ENCODE data around the gene OR4D5. TPM values are rescaled to one million over a fixed set of nuclear protein-coding genes. Genes with fewer than 3 reads are reported as not detected.

Gene OR4D5
- total RNA-seq, 2 donors from 2014 or later: not detected

DNA sequence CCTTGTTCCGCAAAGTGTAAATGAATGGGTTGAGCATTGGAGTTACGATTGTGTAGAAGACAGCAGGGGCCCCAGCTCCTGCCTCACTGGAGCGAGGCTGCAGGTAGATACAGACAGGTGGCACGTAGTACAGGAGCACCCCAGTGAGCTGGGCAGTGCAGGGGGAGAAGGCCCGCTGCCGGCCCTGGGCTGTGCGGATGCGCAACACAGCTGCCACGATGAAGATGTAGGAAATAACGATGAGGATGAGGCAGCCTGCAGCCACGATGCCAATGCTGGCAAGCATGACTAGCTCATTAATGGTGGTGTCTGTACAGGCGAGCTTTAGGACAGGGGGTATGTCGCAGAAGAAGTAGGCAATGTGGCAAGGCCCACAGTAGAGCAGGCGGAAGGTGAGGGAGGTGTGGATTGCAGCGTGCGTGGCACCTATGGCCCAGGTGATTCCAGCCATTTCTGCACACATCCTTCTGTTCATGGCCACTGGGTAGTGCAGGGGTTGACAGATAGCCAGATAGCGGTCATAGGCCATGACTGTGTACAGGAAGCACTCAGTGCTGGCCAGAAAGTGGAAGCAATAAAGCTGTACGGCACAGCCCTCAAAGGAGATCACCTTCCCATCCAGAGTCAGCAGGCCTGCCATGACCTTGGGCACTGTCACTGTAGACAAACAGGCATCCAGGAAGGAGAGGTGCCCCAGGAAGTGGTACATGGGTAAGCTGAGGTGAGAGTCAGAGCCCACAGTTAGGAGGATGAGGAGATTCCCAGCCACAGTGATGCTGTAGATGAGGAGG lies 37.5 kb downstream of the OR4D5 start:
- Mint-ChIP-seq H3K4me3 (no peak overlapping the region), H3K4me1 (no peaks in the 10 kb centered on the region), H3K36me3 (ENCODE audit: low read depth) (no peaks in the 10 kb centered on the region), H3K27me3 (no peaks in the 10 kb centered on the region), H3K27ac (no peak overlapping the region)
- DNase-seq (no peak), ATAC-seq (no peak)
- no peaks in the 10 kb centered on the region for H3K9me3 ChIP-seq (ENCODE audit: control insufficient read depth, low read length, poor library complexity, severe bottlenecking)

DNA sequence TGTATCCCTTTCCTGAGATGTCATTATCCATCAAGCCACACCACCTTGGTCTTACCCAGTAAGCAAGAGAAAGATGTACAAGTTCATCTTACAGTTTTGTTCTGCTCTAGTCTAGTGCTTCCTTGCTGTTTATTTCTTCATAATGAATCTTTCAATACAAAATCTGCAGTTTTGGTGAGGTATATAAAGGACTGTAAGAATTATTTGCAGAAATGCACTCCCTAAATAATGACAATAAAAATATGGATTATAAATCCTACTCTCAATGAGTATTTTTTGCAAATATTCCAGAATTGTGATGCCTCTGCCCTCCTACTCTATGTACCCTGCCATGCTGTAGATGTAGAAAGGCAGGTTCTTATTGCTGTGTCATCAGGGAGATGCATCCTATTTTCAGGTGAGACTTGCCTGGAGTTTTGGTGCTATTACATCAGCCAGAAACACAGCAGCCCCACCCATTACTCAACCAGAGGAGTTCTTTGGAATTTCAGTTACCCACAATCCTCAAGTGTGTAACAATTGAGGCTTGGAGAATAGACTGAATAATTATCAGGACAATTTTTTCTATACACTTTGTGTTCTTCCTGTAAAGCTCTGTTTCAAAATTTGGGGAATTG lies 38.4 kb downstream of the OR4D5 start, which contains the start of gene OR10S1:
Gene OR10S1 (minus strand): TSS at position 51 of the 617 bp plus-strand sequence. CDS start 117 bp downstream, outside the sequence.
- Mint-ChIP-seq H3K36me3 (ENCODE audit: low read depth) (no peaks in the 10 kb centered on the region), H3K4me3 (no peak within 1 kb of the TSS), H3K27ac (no peak within 1 kb of the TSS), H3K27me3 (no peaks in the 10 kb centered on the region), H3K4me1 (no peaks in the 10 kb centered on the region)
- H3K9me3 ChIP-seq (ENCODE audit: control insufficient read depth, low read length, poor library complexity, severe bottlenecking): no peaks in the 10 kb centered on the region
- DNase-seq: no peak
- ATAC-seq: no peak

DNA sequence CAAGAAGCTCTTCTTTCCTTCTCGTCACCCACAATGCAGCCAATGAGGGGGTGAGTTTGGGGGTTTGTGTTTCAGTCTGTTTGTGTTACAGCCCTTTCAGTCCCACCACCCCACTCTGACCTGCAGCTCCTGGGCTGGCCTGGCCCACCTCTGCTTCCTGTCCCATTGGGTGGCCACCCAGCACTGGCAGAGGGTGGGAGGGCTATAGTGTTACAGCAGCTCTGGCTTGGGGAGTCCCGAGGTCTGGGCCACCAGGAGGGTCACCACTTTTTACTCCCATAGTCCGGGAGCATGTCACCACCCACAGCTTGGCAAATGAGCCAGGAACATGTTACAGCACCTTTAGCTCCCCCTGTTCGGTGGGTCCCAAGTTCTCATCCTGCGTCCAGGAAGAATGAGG lies 39.9 kb downstream of the OR4D5 start:
- H3K36me3 Mint-ChIP-seq (ENCODE audit: low read depth): no peaks in the 10 kb centered on the region
- no peaks in the 10 kb centered on the region for H3K4me1 Mint-ChIP-seq
- no peaks in the 10 kb centered on the region for H3K27me3 Mint-ChIP-seq
- ATAC-seq (no peak), DNase-seq (no peak)
- no peak overlapping the region for H3K4me3 Mint-ChIP-seq
- H3K9me3 ChIP-seq (ENCODE audit: control insufficient read depth, low read length, poor library complexity, severe bottlenecking): no peaks in the 10 kb centered on the region
- H3K27ac Mint-ChIP-seq: no peak overlapping the region

Other genes with a start within 250 kb of the OR4D5 start
- 10 to 100 TPM; 11.4 to 11.5 TPM for gene ZNF202, start 198.0 kb upstream of the OR4D5 start, total RNA-seq
- gene OR6X1, start 185.1 kb upstream of the OR4D5 start, total RNA-seq: not detected
- not detected for gene OR6M1, start 133.3 kb upstream of the OR4D5 start, total RNA-seq
- gene TMEM225, start 53.9 kb upstream of the OR4D5 start, total RNA-seq: not detected
- not detected for gene OR8D4, start 37.5 kb upstream of the OR4D5 start, total RNA-seq
- gene OR6T1, start 4.2 kb downstream of the OR4D5 start, total RNA-seq: not detected
- not detected for gene OR10S1, start 38.2 kb downstream of the OR4D5 start, total RNA-seq
- not detected for gene OR10G6, start 55.5 kb downstream of the OR4D5 start, total RNA-seq
- gene OR10G4, start 73.4 kb downstream of the OR4D5 start, total RNA-seq: not detected
- gene OR10G9, start 83.4 kb downstream of the OR4D5 start, total RNA-seq: not detected
- gene OR10G8, start 87.2 kb downstream of the OR4D5 start, total RNA-seq: not detected
- gene OR10G7, start 101.7 kb downstream of the OR4D5 start, total RNA-seq: not detected
- gene VWA5A, start 175.8 kb downstream of the OR4D5 start, total RNA-seq: 1 to 10 TPM; 4.7 to 5.4 TPM
- not detected for gene OR10D3, start 243.7 kb downstream of the OR4D5 start, total RNA-seq